ENCODE measurements around the gene LHFPL6.

GRCh38 chr13:39461685-39462266 is 141.2 kb downstream of the LHFPL6 start:
- TF ChIP-seq, protein P1, sequence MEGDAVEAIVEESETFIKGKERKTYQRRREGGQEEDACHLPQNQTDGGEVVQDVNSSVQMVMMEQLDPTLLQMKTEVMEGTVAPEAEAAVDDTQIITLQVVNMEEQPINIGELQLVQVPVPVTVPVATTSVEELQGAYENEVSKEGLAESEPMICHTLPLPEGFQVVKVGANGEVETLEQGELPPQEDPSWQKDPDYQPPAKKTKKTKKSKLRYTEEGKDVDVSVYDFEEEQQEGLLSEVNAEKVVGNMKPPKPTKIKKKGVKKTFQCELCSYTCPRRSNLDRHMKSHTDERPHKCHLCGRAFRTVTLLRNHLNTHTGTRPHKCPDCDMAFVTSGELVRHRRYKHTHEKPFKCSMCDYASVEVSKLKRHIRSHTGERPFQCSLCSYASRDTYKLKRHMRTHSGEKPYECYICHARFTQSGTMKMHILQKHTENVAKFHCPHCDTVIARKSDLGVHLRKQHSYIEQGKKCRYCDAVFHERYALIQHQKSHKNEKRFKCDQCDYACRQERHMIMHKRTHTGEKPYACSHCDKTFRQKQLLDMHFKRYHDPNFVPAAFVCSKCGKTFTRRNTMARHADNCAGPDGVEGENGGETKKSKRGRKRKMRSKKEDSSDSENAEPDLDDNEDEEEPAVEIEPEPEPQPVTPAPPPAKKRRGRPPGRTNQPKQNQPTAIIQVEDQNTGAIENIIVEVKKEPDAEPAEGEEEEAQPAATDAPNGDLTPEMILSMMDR (IDR thresholded peaks at IDR 0.05; ENCODE audit: low read length), result no peak
- TF ChIP-seq EZH2 (IDR thresholded peaks at IDR 0.05; ENCODE audit: borderline replicate concordance, low read length), result no peak

Measured in OCI-LY1 (cell line).